ENCODE results near the gene PATL1.
"Not testable (repeated sequence)": the region's sequence is repeated elsewhere in the genome, so short reads cannot be mapped to it uniquely, and the experiment has no call there.

The PATL1 gene

DNA sequence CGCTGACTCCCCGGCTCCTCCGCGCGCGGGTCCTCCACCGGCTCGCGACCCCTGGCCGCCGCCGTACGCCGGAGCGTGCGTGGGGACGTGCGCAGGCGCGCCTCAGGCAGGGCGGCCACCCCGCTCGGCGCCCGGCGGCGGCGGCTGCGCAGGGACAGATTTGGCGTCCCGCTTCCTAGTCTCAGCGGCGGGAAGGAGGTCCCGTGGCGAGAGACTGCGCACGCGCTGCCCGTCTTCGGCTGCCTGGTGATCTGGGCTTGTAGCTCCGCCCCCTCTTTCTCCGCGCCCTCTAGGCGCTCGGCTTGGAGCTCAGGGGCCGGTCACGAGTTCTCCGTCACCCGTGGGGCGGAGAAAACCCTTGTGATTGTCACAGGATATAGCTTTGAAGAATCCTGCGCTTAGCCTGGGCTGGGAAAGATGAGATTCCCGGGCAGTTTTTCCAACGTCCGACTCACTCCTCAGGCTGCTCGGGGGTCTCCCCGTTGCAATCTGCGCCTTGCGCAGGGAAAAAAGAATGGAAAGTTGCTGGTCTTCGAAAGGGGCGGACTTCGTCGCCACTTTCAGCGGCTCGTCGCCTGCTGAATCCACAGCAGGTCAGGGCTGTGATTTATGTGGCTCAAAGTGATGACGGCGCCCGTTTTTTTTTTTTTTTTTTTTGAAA is at the start of gene PATL1:
PATL1 (minus strand) TSS at position 88 of the 661 bp plus-strand sequence. CDS start 142 bp downstream, outside the sequence.
- peak; percentile 96 to 97 for DNase-seq

DNA sequence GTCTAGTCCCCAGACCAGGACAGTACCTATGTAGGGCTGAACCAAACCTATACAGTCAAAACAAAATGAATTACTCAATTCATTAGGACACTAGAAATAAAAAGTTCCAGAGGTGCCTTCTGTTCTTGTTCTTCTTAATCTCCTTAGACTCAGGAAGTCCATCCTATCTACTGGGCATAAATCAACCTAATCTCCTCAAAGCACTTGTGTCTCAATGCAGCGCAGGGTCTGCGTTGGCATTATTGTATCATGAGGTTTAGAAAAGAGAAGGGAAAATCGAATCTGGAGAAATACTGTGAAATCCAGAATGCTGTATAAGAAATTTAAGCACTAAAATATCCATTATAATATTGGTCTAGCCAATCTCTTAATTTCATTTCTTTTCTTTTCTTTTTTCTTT is 47.2 kb upstream of the PATL1 start:
- no peak for DNase-seq

GRCh38 chr11:59713745-59714144 is 44.9 kb upstream of the PATL1 start, which contains the start of gene OR10V1:
Gene OR10V1 (minus strand): TSS chr11:59713845. CDS start chr11:59713845, 0 bp downstream.
- no peak for DNase-seq

- no peak for DNase-seq
Observed at GRCh38 chr11:59710136-59710847, 41.5 kb upstream of the PATL1 start.

GRCh38 chr11:59708537-59708936 is 39.7 kb upstream of the PATL1 start:
- no peak for DNase-seq

DNA sequence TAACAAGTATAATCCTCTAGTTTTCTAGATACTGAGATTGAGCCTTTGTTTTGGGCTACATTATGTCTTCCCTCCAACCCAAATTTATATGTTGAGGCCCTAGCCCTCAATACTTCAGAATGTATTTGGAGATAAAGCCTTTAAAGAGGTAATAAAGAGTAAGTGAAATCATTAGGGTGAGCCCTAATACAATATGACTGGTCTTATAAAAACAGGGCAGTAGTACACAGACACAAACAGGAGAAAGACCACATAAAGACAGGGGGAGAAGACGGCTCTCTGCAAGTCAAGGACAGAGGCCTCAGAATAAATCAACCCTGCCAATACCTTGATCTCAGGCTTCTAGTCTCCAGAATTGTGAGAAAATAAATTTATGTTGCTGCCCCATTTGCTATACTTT is 38.5 kb upstream of the PATL1 start:
- no peak for DNase-seq

GRCh38 chr11:59706518-59707285 is 37.9 kb upstream of the PATL1 start:
- no peak for DNase-seq

- no peak for DNase-seq
Observed at GRCh38 chr11:59705294-59705693, 36.5 kb upstream of the PATL1 start.

- not testable (repeated sequence) for DNase-seq
Observed at GRCh38 chr11:59703515-59703914, 34.7 kb upstream of the PATL1 start.

- DNase-seq, result not testable (repeated sequence)
Observed at GRCh38 chr11:59700157-59700556, 31.3 kb upstream of the PATL1 start.

DNA sequence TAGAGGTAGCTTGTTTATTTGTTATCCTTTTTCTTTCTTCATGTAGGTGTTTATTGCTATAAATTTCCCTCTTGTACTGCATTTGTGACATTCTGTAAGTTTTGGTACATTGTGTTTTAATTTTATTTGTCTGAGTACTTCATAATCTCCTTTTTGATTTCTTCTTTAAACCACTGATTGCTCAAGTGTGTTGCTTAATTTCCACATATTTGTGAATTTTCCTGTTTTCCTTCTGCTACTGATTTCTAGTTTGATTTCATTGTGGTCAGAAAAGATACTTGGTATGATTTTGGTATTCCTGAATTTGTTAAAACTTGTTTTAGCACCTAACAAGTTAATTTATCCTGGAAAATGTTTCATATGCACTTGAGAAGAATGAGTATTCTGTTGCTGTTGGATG is 29.7 kb upstream of the PATL1 start:
- no peak for DNase-seq

DNA sequence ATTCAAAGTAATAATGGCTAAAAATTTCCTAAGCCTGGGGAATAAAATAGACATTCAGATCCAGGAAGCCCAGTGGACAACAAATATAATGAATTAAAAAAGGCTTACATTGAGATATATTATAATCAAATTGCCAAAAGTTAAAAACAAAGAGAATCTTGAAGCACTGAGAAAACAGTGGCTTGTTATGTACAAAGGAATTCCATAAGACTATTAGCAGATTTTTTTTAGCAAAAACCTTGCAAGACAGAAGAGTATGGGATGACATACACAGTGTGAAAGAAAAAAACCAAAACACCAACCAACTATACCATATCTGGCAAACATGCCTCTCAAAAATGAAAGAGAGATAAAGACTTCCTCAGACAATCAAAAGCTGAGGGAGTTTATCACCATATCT is 24.1 kb upstream of the PATL1 start:
- no peak for DNase-seq

DNA sequence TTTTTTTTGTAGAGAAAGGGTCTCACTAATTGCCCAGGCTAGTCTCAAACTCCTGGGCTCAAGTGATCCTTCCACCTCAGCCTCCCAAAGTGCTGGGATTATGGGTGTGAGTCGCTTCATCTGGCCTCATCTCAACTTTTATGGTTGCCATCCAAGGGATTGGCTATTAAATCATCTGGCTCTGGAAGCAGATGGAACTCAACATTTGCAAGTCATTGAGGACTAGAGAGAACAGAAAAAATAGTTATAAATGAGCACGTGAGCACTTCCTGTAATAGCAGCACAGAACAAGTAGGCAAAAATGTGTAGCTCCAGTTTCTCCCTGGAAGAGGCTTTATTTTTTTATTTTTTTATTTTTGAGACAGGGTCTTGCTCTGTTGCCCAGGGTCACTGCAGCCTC is 22.3 kb upstream of the PATL1 start:
- DNase-seq, result no peak

GRCh38 chr11:59689015-59689414 is 20.2 kb upstream of the PATL1 start:
- DNase-seq, result no peak

GRCh38 chr11:59681260-59681725 is 12.5 kb upstream of the PATL1 start:
- DNase-seq, result not testable (repeated sequence)

DNA sequence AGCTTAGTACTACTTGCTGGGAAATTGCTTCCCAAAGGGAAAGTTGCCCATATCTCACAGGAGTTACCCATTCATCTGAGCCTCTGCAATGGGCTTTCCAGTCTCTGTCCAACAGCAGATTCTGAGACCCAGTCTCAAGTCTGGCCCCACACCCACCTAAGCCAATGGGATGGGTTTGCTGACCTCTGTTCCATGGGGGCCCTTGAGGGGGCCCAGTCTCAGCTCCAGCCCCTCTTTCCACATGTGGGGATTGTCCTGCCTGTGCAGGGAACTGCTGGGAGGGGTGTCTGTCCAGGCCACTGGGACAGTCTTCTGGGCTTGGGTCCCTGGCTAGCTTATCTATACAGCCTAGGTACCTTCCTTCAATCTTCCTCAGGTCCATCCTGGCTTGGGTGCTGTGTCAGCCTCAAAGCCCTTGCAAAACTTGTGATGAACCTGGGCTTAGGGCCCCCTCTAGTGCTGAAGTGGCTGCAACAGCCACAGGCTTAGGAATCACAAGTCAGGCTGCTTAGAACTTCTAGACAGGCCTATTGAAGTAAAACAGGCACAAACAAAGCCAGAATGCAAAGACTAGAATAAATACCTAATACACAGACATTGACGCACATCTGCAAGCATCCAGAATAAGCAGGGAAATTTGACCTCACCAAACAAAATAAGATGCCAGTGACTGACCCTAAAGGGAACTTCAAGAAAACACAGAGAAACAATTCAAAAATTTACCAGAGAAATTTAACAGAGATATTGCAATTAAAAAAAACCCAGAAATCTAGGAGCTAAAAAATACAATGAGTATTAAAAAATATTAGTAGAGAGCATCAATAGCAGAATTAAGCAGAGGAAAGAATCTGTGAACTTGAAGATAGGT is 11.7 kb upstream of the PATL1 start:
- DNase-seq, result peak; percentile 85 to 89

DNA sequence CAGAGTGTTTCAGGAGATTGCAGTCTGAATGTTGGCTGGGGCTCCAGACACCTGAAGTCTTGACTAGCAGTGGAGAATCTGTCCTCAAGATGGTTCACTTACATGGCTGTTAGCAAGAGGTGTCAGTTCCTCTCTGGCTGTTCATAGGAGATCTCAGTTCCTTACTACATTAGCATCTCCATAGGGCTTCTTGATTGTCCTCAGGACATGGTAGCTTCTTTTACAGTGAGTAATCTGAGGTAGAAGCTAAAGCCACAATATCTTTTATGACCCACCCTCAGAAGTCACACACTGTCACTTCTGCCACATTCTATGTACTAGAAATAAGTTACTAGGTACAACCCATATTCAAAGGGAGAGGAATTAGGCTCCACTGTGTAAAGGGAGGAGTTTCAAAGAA is 10.5 kb upstream of the PATL1 start:
- no peak for DNase-seq

DNA sequence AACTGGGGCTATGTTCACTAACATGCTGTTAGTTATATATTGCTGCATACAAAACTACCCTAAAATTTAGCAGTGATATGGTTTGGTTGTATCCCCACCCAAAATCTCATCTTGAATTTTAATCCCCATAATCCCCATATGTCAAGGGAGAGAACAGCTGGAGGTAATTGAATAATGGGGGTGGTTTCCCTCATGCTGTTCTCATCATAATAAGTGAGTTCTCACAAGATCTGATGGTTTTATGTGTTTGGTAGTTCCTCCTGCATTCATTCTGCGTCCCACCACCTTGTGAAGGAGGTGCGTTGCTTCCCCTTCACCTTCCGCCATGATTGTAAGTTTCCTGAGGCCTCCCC is 10.0 kb upstream of the PATL1 start:
- DNase-seq, result no peak

DNA sequence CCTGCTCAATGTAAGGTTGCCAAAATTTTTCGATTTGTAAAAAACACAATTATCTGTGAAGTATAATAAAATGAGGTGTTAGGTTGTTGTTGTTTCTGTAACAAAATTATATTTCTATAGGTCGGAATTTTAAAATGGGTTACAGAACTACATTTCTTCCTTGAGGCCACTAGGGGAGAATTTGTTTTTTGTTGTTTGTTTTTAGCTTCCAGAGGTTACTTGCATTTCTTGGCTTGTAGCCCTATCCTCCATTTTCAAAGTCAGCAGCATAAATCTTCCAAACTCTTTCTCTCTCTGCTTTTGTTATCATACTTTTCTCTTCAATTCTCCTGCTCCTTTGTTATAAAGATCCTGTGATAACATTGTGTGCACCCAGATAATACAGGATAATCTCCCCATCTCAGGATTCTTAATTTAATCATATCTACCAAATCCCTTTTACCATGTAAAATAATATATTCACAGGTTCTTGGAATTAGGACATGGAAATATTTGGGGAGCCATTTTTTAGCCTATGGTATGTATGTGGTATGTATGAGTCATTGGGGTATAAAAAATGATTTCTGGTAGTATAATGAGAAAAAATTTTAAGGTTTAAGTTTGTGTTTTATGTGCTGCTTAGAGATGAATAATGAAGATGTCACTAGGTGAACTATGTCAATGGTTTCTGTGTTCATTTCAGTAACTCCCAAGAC is 9.4 kb upstream of the PATL1 start:
- peak; percentile 7 to 30 for DNase-seq

DNA sequence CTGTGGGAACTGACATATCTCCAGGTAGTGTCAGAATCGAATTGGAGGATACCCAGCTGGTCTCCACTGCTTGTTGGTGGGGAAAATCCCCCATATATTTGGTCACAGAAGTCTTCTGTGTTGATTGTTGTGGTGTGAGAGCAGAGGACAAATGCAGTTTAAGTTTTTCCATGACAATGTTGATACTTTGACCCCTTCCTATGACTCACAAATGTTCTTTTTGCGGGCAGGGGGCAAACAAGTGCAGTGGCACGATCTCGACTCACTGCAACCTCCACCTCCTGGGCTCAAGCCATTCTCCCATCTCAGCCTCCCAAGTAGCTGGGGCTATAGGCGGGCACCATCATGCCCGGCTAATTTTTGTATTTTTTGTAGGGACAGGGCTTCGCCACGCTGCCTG is 7.4 kb upstream of the PATL1 start:
- no peak for DNase-seq

DNA sequence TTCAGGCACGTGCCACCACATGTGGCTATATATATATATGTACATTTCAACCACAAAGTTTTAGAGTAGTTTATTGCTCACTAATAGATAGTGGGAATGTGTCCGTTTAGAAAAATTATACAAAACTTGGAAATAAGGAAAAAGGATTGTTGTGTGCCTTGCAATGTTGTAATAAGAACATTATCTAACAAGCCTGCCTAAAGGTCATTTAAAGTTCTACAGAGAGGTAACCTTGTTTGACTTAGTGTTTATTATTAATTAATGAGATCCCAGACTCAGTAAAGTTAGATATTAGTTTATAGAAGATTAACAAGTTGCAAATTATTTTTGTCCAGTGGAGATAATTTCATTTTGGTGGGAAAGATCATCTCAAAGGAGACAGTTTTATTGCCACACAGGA is 5.5 kb upstream of the PATL1 start:
- no peak for DNase-seq

GRCh38 chr11:59673291-59673690 is 4.5 kb upstream of the PATL1 start:
- no peak for DNase-seq
